Chondrocyte (in vitro differentiated cells): ENCODE data around the gene RMND1. TPM values are rescaled to one million over a fixed set of nuclear protein-coding genes. Genes with fewer than 3 reads are reported as not detected.

Experiments
- DNase-seq: peaks from one replicate; pipeline ENCODE4 v3.0.0; 2021; ENCODE audit warnings: mixed read lengths, low spot score
- H3K27ac Mint-ChIP-seq: one replicate; pipeline ENCODE4 v1.8.0; 2021; ENCODE audit warnings: mild to moderate bottlenecking, moderate library complexity, mixed read lengths; ENCODE audit not compliant: unreplicated experiment
- H3K27me3 Mint-ChIP-seq: 2 replicates; pipeline ENCODE4 v1.8.0; 2021; ENCODE audit warnings: low read depth, mixed read lengths
- H3K36me3 Mint-ChIP-seq: 2 replicates; pipeline ENCODE4 v1.8.0; 2021; ENCODE audit warnings: low read depth, mixed read lengths
- H3K4me1 Mint-ChIP-seq: 2 replicates; pipeline ENCODE4 v1.8.0; 2021; ENCODE audit warnings: low read depth, mild to moderate bottlenecking, mixed read lengths
- H3K4me3 Mint-ChIP-seq: one replicate; pipeline ENCODE4 v1.8.0; 2021; ENCODE audit warnings: mild to moderate bottlenecking, moderate library complexity, mixed read lengths; ENCODE audit not compliant: unreplicated experiment
- H3K9me3 Mint-ChIP-seq: 2 replicates; pipeline ENCODE4 v1.8.0; 2021; ENCODE audit warnings: low read depth, mixed read lengths
- CTCF ChIP-seq: fragments of 200-600 bp; sonication (generic); IDR thresholded peaks from 2 replicates; pipeline ENCODE4 v1.5.0; 2021; ENCODE audit warnings: antibody characterized with exemption, mild to moderate bottlenecking, moderate library complexity
- total RNA-seq: library from RNA; stranded (reverse); gene quantifications from 3 replicates; pipeline ENCODE4 v1.2.1, GENCODE V29; 2021

The RMND1 gene
- total RNA-seq, 1 donor from 2014 or later: 42.5 TPM

- DNase-seq: no peak
- no peaks in the 10 kb centered on the region for H3K27me3 Mint-ChIP-seq
- H3K9me3 Mint-ChIP-seq: no peaks in the 10 kb centered on the region
- no peak for TF ChIP-seq CTCF
- H3K27ac Mint-ChIP-seq: peak overlapping the region; percentile 32
- no peak overlapping the region for H3K4me3 Mint-ChIP-seq
- peaks cover 57% of the 10 kb centered on the region for H3K4me1 Mint-ChIP-seq
- peaks cover 14% of the 10 kb centered on the region for H3K36me3 Mint-ChIP-seq
Measured at GRCh38 chr6:151400473-151400872, 51.5 kb downstream of the RMND1 start.

GRCh38 chr6:151399679-151400078 lies 52.2 kb downstream of the RMND1 start:
- no peak overlapping the region for H3K4me3 Mint-ChIP-seq

GRCh38 chr6:151393410-151393809 lies 58.5 kb downstream of the RMND1 start:
- H3K4me1 Mint-ChIP-seq: peaks cover 62% of the 10 kb centered on the region
- DNase-seq: no peak
- H3K4me3 Mint-ChIP-seq: peak overlapping the region; percentile 83
- no peak for TF ChIP-seq CTCF
- no peaks in the 10 kb centered on the region for H3K9me3 Mint-ChIP-seq
- peaks cover 1% of the 10 kb centered on the region for H3K36me3 Mint-ChIP-seq
- H3K27me3 Mint-ChIP-seq: no peaks in the 10 kb centered on the region
- peak overlapping the region; percentile 63 for H3K27ac Mint-ChIP-seq

More at GRCh38 chr6:151399679-151400078, 52.2 kb downstream of the RMND1 start:
- no peak overlapping the region for H3K27ac Mint-ChIP-seq
- no peaks in the 10 kb centered on the region for H3K27me3 Mint-ChIP-seq
- no peak for TF ChIP-seq CTCF
- no peak for DNase-seq
- peaks cover 14% of the 10 kb centered on the region for H3K36me3 Mint-ChIP-seq
- peaks cover 63% of the 10 kb centered on the region for H3K4me1 Mint-ChIP-seq
- H3K9me3 Mint-ChIP-seq: no peaks in the 10 kb centered on the region

GRCh38 chr6:151392427-151392826 lies 59.5 kb downstream of the RMND1 start:
- TF ChIP-seq CTCF: no peak
- DNase-seq: no peak
- H3K9me3 Mint-ChIP-seq: no peaks in the 10 kb centered on the region
- H3K4me3 Mint-ChIP-seq: peak overlapping the region; percentile 83
- no peaks in the 10 kb centered on the region for H3K27me3 Mint-ChIP-seq
- H3K36me3 Mint-ChIP-seq: no peaks in the 10 kb centered on the region
- H3K27ac Mint-ChIP-seq: peak overlapping the region; percentile 82
- H3K4me1 Mint-ChIP-seq: peaks cover 62% of the 10 kb centered on the region

GRCh38 chr6:151391471-151392413 lies 60.2 kb downstream of the RMND1 start, which contains the start of gene ZBTB2:
ZBTB2 (minus strand) TSS chr6:151391559; CDS start chr6:151373637, 17,922 bp downstream.
- no peaks in the 10 kb centered on the region for H3K27me3 Mint-ChIP-seq
- no peak for TF ChIP-seq CTCF
- peak within 1 kb of the TSS; percentile 82 for H3K27ac Mint-ChIP-seq
- no peaks in the 10 kb centered on the region for H3K9me3 Mint-ChIP-seq
- H3K4me1 Mint-ChIP-seq: peaks cover 64% of the 10 kb centered on the region
- H3K36me3 Mint-ChIP-seq: no peaks in the 10 kb centered on the region
- peak within 1 kb of the TSS; percentile 83 for H3K4me3 Mint-ChIP-seq
- DNase-seq: no peak
